ENCODE data around the gene FBXW8.

DNA sequence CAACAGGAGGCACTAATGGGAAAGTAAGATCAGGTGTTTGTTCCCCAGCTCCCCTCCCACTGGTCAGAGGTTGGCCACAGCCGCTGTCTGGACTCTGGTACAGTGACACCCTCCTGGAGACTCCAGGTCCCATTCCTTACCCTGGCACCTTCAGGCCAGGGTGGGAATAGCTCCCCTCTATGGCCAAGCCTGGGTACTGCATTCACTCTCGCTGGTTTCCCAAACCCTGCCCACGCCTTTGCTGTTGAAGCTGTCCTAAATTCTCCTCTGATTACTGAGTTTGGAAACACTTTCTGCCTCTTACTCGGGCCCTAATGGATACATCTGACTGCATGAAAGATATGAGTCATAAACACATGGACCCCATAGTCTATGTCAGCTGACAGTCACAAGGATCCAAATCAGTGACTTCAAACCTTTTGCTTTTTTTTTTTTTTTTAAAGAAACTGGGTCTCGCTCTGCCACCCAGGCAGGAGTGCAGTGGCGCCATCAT is 47.4 kb upstream of the FBXW8 start:
- TF ChIP-seq, protein P1, sequence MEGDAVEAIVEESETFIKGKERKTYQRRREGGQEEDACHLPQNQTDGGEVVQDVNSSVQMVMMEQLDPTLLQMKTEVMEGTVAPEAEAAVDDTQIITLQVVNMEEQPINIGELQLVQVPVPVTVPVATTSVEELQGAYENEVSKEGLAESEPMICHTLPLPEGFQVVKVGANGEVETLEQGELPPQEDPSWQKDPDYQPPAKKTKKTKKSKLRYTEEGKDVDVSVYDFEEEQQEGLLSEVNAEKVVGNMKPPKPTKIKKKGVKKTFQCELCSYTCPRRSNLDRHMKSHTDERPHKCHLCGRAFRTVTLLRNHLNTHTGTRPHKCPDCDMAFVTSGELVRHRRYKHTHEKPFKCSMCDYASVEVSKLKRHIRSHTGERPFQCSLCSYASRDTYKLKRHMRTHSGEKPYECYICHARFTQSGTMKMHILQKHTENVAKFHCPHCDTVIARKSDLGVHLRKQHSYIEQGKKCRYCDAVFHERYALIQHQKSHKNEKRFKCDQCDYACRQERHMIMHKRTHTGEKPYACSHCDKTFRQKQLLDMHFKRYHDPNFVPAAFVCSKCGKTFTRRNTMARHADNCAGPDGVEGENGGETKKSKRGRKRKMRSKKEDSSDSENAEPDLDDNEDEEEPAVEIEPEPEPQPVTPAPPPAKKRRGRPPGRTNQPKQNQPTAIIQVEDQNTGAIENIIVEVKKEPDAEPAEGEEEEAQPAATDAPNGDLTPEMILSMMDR (IDR thresholded peaks at IDR 0.05), result no peak
- TF ChIP-seq POLR2A (IDR thresholded peaks at IDR 0.05), result no peak

All from vagina (tissue), 2 donors.